GM10847 (cell line): ENCODE measurements around the gene RAB7B.

Experiments used
- POLR2A ChIP-seq: IDR thresholded peaks from 2 replicates; pipeline ENCODE4 v1.6.1; 2011; ENCODE audit not compliant: insufficient read length; ENCODE audit errors: extremely low read depth

RAB7B gene

DNA sequence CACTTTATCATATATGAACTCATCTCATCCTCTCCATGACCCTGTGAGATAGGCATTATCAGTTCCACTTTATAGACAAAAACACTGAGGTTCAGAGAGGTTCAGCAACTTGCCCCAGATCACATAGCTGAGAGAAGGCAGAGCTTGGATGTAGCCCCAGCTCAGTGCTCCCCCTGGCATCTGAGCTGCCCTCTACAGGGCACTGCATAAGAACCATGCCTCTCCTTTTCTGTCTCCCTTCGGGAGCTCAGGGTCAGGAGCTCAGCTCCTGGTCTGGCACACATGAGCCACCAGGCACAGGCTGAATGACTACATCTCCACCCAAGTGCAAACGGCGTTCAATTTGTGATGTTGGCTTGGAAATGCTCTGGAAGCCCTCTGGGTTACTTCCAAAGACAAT is 16.9 kb downstream of the RAB7B start:
- TF ChIP-seq POLR2A: no peak

DNA sequence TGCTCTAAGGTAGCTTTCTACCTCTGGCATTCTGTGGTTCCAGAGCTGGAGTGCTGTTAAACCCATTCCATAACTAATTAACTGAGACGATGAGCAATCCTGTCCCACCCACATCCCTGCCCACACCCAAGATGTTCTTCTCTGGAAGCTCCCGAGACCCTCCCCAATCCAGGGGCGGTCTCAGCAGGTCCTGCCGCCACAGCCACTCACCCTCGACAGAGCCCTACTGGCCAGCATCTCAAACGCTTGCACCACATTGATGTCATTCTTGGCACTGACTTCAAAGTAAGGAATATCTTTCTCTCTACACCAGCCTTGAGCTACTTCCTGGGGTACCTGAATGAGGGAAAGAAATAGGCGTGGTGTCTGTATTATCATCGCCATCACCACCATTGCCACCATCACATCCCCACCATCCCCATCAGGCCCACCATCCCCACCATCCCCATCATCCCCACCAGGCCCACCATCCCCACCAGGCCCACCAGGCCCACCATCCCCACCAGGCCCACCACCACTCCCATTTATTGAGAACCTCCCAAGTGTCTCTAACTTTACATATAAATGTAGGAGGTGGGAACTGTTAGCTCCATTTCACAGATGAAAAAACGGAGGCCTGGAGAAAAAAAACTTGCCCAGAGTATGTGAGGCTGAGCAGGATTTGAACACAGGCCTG is 17.7 kb downstream of the RAB7B start:
- TF ChIP-seq POLR2A: no peak

DNA sequence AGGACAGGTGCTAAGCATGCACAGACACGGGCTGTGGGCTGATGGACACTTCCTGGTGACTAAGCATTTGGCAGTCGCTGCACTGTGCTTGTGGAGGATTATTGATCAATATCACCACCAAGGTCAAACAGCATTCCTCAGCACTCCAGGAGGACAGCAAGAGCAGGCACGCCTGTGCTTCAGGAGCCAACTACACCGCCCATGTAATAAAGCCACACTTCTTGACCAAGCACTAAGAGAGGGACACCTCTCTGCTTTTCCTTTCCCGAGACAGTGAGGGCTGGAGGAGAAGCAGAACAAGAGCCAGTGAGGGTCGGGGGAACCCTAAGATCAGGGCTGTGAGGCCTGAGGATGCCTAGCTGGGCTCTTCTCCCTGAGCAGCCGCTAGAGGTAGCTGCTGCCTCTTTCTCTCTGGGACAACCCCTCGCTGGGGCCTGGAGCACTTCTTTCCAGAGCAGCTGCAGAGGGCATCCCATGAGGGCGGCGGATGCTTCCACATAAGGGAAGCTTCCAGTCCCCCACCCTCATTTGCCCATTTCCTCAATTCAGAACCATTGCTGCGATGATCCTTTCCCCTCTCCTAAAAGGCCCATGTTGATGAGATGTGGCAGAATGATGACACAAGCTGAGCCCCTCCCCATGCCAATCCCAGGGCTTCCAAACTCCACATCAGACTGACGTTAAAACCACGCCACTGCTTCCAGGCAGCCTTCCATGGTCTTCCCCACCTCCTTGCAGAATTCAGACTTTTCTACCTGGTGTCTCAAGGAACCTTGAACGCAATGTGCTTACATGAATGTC is 19.1 kb downstream of the RAB7B start:
- no peak for TF ChIP-seq POLR2A

DNA sequence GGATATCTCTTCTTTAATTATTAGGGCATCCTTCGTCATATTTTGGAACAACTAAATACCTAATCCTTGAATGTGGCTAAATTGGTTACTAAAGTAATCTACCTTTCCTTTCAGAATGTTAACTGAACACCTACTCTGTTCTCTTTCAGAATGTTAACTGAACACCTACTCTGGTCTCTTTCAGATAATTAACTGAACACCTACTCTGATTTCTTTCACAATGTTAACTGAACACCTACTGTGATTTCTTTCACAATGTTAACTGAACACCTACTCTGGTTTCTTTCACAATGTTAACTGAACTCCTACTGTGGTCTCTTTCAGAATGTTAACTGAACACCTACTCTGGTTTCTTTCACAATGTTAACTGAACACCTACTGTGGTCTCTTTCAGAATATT is 21.9 kb downstream of the RAB7B start:
- no peak for TF ChIP-seq POLR2A

DNA sequence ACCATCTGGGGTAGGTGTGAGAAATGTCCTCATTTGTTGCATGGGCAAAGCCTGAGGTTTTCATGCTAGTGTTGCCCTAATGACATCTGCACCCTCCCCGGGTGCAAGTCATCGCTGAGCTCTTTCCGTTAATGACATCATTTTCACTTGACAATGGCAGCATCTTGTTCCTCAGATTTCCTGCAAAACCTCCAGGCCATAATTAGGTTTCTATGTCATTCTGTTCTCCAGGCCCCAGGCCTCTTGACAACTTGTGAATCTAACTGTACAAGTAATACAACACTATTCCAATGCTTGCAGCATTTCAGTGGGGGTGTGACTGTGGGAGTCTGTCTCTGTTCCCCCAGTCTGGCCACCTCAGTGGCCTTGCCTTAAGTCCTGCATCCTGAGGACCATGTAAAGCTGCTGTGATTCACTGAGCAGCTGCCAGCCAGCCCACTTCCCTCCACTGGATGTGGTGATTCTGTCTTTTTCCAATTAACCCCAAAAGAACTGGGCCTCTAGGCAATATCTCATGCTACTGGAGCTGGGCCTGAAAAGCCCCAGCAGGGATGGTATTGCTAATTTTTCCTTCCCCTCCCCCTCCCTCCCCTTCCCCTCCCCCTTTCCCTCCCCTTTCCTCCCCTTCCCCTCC is 22.8 kb downstream of the RAB7B start:
- TF ChIP-seq POLR2A: no peak

DNA sequence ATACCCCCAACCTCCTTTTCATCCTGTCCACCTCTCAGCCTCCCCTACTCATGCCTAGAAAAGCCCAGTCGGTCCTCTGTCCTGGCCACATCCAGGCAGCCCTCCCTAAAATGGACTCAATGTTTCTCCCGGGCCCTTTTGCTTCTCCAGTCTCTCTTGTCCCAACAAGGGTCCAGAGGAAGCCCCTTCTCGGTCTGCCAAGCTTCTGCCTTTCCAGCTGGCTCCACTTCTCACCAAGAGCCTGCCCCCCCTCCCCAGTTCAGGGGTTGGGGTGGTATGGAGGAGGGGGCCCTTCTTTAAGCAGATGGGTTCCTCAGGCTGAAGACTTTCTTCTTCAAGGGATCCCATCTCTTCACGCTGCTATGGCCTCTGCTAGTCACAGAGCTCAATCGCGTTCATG is 23.9 kb downstream of the RAB7B start:
- no peak for TF ChIP-seq POLR2A

DNA sequence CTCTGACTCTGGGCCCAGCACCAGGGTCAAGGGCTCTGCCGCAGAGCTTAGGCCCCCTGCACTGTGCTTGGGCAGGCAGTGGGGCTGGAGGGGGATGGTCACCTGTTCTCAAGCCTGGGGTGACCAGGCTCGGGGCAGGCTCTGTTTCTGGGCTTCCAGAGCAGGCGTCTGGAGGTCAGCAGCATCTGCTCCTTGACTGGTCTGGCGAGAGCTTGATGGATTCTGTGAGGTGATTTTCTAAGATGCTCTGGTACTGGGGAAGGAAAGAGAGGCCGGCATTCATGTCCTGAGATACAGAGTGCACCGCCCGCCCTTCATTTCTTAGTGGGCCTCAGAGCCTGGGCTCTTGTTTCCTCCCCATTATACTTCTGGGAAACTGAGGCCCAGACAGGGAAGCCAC is 24.5 kb downstream of the RAB7B start:
- no peak for TF ChIP-seq POLR2A

DNA sequence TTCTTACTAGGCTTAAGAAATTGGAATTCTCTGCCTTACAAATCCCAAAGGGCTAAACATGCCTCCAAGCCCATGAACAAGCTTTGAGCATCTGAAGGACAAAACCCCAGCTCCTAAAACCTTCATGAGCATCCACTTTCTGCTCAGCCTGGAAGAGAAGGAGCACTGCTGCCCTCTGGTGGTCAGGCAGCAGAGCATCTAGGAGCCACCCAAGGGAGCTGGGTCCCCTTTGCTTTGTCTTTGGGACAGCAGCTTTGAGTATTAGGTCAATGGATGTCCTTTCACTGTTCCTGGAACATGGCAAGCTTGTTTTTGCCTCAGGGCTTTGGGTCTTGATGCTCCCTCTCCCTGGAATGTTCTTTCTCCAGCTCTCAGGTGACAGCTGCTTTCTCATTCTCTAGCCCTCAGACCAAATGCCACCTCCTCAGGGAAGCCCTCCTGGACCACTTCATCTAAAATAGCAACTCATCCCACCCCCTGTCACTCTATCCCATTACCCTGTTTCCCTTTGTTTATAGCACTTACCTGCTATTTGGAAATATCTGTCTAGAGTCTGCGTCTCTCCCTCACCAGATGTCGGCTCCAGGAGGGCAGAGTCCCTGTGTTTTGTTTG is 25.7 kb downstream of the RAB7B start:
- no peak for TF ChIP-seq POLR2A

DNA sequence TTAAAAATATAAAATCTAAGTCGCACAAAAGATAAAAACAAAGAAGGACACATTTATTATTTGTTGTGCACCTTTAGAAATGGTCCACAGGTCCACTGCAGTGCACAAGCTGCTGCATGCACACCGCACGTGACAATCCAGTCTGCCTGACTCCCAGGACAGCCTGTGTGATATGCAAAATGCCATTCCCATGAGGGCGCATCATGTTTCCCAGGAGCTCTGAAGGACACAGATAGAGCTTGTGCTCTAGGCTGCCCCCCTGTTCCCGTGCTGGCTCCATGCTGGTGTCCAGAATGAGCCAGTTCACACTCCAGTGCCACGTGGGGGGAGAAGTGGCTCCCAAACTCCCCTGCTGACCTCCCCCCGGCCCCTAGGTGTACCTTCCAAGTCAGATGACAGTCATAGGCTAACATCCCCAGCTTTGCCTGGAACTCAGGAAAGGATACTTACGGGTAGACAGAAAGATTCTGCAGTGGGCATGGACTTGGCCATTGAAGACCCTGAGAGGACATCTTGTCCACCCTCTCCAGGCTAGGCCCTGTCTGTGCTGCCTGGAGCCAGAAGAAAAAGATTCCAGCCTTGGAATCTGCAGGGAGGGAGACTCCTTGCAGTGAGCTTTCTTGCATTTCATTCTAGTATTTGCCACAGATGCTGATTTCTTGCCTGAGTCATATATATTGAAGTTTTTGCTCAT is 26.3 kb downstream of the RAB7B start:
- TF ChIP-seq POLR2A: no peak

DNA sequence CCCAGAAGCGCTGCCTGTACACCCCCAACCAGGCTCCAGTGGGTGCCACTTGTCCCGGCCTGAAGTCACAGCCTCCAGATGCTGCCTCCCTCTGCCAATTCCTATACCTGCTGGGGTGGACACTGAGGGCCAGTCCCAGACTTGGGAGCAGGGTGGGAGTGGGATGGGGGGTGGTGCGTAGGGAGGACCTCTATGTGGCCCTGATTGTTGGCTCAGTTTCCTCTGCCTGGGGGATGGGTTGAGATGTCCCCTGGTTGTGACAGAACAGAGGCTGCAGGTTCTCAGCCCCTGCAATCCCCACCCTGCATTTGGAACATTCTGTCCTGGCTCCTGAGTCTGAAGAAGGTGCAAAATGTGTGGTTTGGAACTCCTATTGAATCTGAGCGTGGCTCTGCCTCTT is 27.2 kb downstream of the RAB7B start:
- no peak for TF ChIP-seq POLR2A

DNA sequence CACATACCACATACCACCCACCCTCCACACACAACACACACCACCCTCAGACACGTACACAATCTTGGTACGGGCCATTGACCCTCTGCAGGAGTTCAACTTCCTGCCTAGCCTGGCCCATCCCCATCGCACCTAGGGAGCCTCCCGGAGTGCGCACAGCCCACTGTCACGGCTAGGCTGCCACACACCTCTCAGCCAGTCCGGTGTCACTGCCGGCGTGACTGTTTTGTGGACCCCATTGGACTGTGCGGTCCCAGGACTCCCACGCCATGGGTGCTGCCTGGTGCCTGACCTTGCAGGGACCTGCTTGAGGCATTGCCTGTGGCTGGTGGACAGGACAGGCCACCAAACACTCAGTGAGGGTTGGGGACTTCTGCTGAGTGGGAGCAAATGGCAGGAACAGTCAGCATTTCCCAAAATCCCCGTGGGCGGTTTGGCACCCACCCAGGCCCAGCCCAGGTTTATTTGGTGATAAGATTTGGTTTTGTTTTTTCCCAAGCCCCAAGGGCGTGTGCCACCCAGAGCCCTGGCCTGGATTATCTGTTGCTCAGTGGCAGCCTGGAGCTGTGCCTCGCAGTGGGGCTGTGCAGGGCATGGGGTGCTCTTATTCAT is 27.7 kb downstream of the RAB7B start:
- no peak for TF ChIP-seq POLR2A

DNA sequence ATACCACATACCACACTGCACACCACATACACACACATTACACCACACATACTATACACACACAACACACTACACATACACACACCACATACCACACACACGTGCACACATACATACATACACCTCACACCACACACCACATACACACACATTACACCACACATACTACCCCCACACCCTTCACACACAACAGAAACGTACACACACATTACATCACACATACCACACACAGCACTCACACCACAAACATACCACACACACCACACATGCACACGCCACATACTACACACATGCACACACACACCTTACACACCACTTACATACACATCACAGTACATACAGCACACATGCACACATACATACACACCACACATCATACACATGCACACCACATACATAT is 28.5 kb downstream of the RAB7B start:
- TF ChIP-seq POLR2A: no peak

DNA sequence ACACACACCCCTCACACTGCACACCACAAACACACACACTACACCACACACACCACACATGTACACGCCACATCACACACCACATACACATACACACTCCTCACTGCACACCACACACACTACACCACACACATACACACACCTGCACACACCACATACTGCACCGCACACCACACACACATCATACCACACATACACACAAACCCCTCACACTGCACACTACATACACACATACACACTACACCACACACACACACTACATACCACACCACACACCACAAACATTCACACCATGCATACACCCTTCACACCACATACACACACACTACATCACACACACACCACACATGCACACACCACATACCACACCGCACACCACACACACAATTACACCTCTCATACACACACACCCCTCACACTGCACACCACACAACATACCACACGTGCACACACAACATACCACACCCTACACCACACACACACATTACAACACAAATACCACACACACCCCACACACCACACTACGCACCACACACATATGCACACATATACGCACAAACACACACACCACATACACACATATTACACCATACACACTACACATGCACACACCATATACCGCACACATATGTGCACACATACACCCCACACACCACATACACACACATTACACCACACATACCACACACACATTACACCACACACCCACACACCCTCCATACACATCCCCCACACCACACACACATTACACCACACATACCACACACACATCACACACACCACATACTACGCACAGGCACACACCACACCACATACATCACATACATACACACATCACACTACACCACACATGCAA is 29.6 kb downstream of the RAB7B start:
- no peak for TF ChIP-seq POLR2A
